Trophoblast cell (in vitro differentiated cells and primary cell): ENCODE results near the gene MDFIC2.
"Not testable (repeated sequence)": the region's sequence is repeated elsewhere in the genome, so short reads cannot be mapped to it uniquely, and the experiment has no call there.

Experiments
- DNase-seq, 2 donors: peaks; one replicate each; pipeline ENCODE4 v3.0.0-alpha.2; 2016
- H2AFZ ChIP-seq: 2 replicates; pipeline ENCODE4 v1.6.1; 2013; ENCODE audit warnings: low read length, moderate library complexity, mild to moderate bottlenecking; ENCODE audit not compliant: insufficient read depth, poor library complexity
- H2AK5ac ChIP-seq: 2 replicates; pipeline ENCODE4 v1.6.1; 2013; ENCODE audit warnings: mild to moderate bottlenecking, low read length
- H2BK120ac ChIP-seq: 2 replicates; pipeline ENCODE4 v1.6.1; 2013; ENCODE audit warnings: low read length, mild to moderate bottlenecking, moderate library complexity; ENCODE audit not compliant: insufficient read depth, poor library complexity
- H2BK12ac ChIP-seq: 2 replicates; pipeline ENCODE4 v1.6.1; 2013; ENCODE audit warnings: mild to moderate bottlenecking, low read length, moderate library complexity
- H2BK5ac ChIP-seq: 2 replicates; pipeline ENCODE4 v1.6.1; 2013; ENCODE audit warnings: low read length, low read depth, moderate library complexity, mild to moderate bottlenecking; ENCODE audit not compliant: poor library complexity
- H3K14ac ChIP-seq: 2 replicates; pipeline ENCODE4 v1.6.1; 2013; ENCODE audit warnings: mild to moderate bottlenecking, low read length
- H3K18ac ChIP-seq: 2 replicates; pipeline ENCODE4 v1.6.1; 2013; ENCODE audit warnings: mild to moderate bottlenecking, low read length
- H3K23ac ChIP-seq: 2 replicates; pipeline ENCODE4 v1.6.1; 2013; ENCODE audit warnings: low read length
- H3K27ac ChIP-seq: 2 replicates; pipeline ENCODE4 v1.5.1; 2013; ENCODE audit warnings: low read depth, mild to moderate bottlenecking, inconsistent platforms, low read length, moderate library complexity
- H3K27me3 ChIP-seq: 2 replicates; pipeline ENCODE4 v1.6.1; 2013; ENCODE audit warnings: inconsistent platforms, mild to moderate bottlenecking, low read length, moderate library complexity; ENCODE audit not compliant: insufficient read depth
- H3K36me3 ChIP-seq, 2 experiments: 1 replicate in 1 of 2; 2 replicates in 1 of 2; pipeline ENCODE4 v1.6.1; 2013; ENCODE audit warnings: low read length in 2 of 2, mild to moderate bottlenecking in 2 of 2, moderate library complexity in 1 of 2; ENCODE audit not compliant: insufficient read depth in 2 of 2, control insufficient read depth in 1 of 2
- H3K4ac ChIP-seq: 2 replicates; pipeline ENCODE4 v1.6.1; 2013; ENCODE audit warnings: low read depth, mild to moderate bottlenecking, low read length, moderate library complexity
- H3K4me1 ChIP-seq, 2 experiments: 1 replicate in 1 of 2; 2 replicates in 1 of 2; pipeline ENCODE4 v1.6.1; 2013; ENCODE audit warnings: low read length in 2 of 2, mild to moderate bottlenecking in 2 of 2, moderate library complexity in 1 of 2; ENCODE audit not compliant: insufficient read depth in 2 of 2, control insufficient read depth in 1 of 2
- H3K4me2 ChIP-seq: 2 replicates; pipeline ENCODE4 v1.6.1; 2013; ENCODE audit warnings: inconsistent platforms, mild to moderate bottlenecking, low read length, moderate library complexity
- H3K4me3 ChIP-seq: 2 replicates; pipeline ENCODE4 v1.5.1; 2013; ENCODE audit warnings: mild to moderate bottlenecking, low read depth, low read length, inconsistent platforms
- H3K79me1 ChIP-seq: one replicate; pipeline ENCODE4 v1.6.1; 2013; ENCODE audit warnings: low read length
- H3K79me2 ChIP-seq: 2 replicates; pipeline ENCODE4 v1.6.1; 2013; ENCODE audit warnings: low read length, mild to moderate bottlenecking; ENCODE audit not compliant: control insufficient read depth, insufficient read depth, poor library complexity
- H3K9ac ChIP-seq: 2 replicates; pipeline ENCODE4 v1.6.1; 2013; ENCODE audit warnings: mild to moderate bottlenecking, low read length
- H3K9me3 ChIP-seq: 2 replicates; pipeline ENCODE4 v1.6.1; 2013; ENCODE audit warnings: low read depth, mild to moderate bottlenecking, control low read depth, inconsistent platforms, low read length; ENCODE audit not compliant: insufficient read depth
- H4K12ac ChIP-seq: 2 replicates; pipeline ENCODE4 v1.6.1; 2013; ENCODE audit warnings: low read depth, mild to moderate bottlenecking, low read length, moderate library complexity
- H4K8ac ChIP-seq: 2 replicates; pipeline ENCODE4 v1.6.1; 2013; ENCODE audit warnings: low read depth, mild to moderate bottlenecking, low read length, moderate library complexity
- H4K91ac ChIP-seq: one replicate; pipeline ENCODE4 v1.6.1; 2013; ENCODE audit warnings: low read depth, mild to moderate bottlenecking, low read length, moderate library complexity
- WGBS: extraction: QIAGEN DNeasy Blood & Tissue Kit; methylation state at CpG from one replicate; pipeline ENCODE4 v1.1.7; 2013; ENCODE audit warnings: missing lambda C conversion rate; ENCODE audit not compliant: insufficient read length, insufficient coverage; ENCODE audit errors: extremely low coverage; 5-methylcytosine and 5-hydroxymethylcytosine counted together

Gene MDFIC2

GRCh38 chr3:70227437-70227836, 85.0 kb downstream of the MDFIC2 start:
- Histone ChIP-seq H3K36me3 (no peaks in the 10 kb centered on the region), H3K9ac (no peak overlapping the region), H3K23ac (no peak overlapping the region), H3K18ac (no peak overlapping the region), H3K4me3 (no peak overlapping the region), H4K8ac (no peak overlapping the region), H2AFZ (no peak overlapping the region), H3K9me3 (no peaks in the 10 kb centered on the region), H3K4ac (no peak overlapping the region), H3K79me2 (no peaks in the 10 kb centered on the region), H3K79me1 (no peaks in the 10 kb centered on the region), H2BK12ac (no peak overlapping the region), H2AK5ac (no peak overlapping the region), H3K14ac (no peak overlapping the region), H3K4me1 (no peaks in the 10 kb centered on the region), H2BK5ac (no peak overlapping the region), H2BK120ac (no peak overlapping the region), H3K27ac (no peak overlapping the region), H3K4me2 (no peak overlapping the region), H3K27me3 (no peaks in the 10 kb centered on the region), H4K12ac (no peak overlapping the region), H4K91ac (no peak overlapping the region)
- no peak for DNase-seq
- no CpG with 5 or more reads among the region's 3 CpGs for WGBS

- Histone ChIP-seq H4K12ac (no peak overlapping the region), H4K91ac (no peak overlapping the region), H4K8ac (no peak overlapping the region), H2BK12ac (no peak overlapping the region), H3K4me1 (no peaks in the 10 kb centered on the region), H3K79me2 (no peaks in the 10 kb centered on the region), H3K4me3 (no peak overlapping the region), H3K79me1 (no peaks in the 10 kb centered on the region), H3K23ac (no peak overlapping the region), H2AK5ac (no peak overlapping the region), H2BK120ac (no peak overlapping the region), H3K27ac (no peak overlapping the region), H3K14ac (no peak overlapping the region), H3K36me3 (no peaks in the 10 kb centered on the region), H2AFZ (no peak overlapping the region), H3K27me3 (no peaks in the 10 kb centered on the region), H3K9me3 (no peaks in the 10 kb centered on the region), H2BK5ac (no peak overlapping the region), H3K4me2 (no peak overlapping the region), H3K9ac (no peak overlapping the region), H3K4ac (no peak overlapping the region), H3K18ac (no peak overlapping the region)
- no CpG with 5 or more reads among the region's 3 CpGs for WGBS
- no peak for DNase-seq
Observed at GRCh38 chr3:70225146-70225545, 87.3 kb downstream of the MDFIC2 start.

GRCh38 chr3:70224337-70224736, 88.1 kb downstream of the MDFIC2 start:
- WGBS: no CpG with 5 or more reads among the region's 5 CpGs
- H4K91ac ChIP-seq: no peak overlapping the region
- H3K23ac ChIP-seq: no peak overlapping the region
- H3K79me1 ChIP-seq: no peaks in the 10 kb centered on the region
- no peaks in the 10 kb centered on the region for H3K9me3 ChIP-seq
- H2AK5ac ChIP-seq: no peak overlapping the region
- H3K4me2 ChIP-seq: no peak overlapping the region
- H3K18ac ChIP-seq: no peak overlapping the region
- H3K4ac ChIP-seq: no peak overlapping the region
- H3K9ac ChIP-seq: no peak overlapping the region
- no peak overlapping the region for H4K8ac ChIP-seq
- no peaks in the 10 kb centered on the region for H3K27me3 ChIP-seq
- H2BK120ac ChIP-seq: no peak overlapping the region
- H2AFZ ChIP-seq: no peak overlapping the region
- no peak overlapping the region for H2BK5ac ChIP-seq
- H3K27ac ChIP-seq: no peak overlapping the region
- H3K36me3 ChIP-seq: no peaks in the 10 kb centered on the region
- H3K4me3 ChIP-seq: no peak overlapping the region
- no peak overlapping the region for H2BK12ac ChIP-seq
- no peaks in the 10 kb centered on the region for H3K79me2 ChIP-seq
- no peak overlapping the region for H4K12ac ChIP-seq
- DNase-seq: no peak
- H3K4me1 ChIP-seq: no peaks in the 10 kb centered on the region
- no peak overlapping the region for H3K14ac ChIP-seq

- H4K12ac ChIP-seq: no peak overlapping the region
- H3K27ac ChIP-seq: no peak overlapping the region
- no peak overlapping the region for H3K4me2 ChIP-seq
- no peak overlapping the region for H2AFZ ChIP-seq
- H3K79me2 ChIP-seq: no peaks in the 10 kb centered on the region
- no peak overlapping the region for H3K14ac ChIP-seq
- no peak overlapping the region for H2BK5ac ChIP-seq
- no peak overlapping the region for H4K91ac ChIP-seq
- no peak overlapping the region for H3K18ac ChIP-seq
- no peak for DNase-seq
- WGBS: no CpG with 5 or more reads among the region's 3 CpGs
- no peaks in the 10 kb centered on the region for H3K9me3 ChIP-seq
- H3K4ac ChIP-seq: no peak overlapping the region
- no peak overlapping the region for H2BK12ac ChIP-seq
- H3K9ac ChIP-seq: no peak overlapping the region
- no peak overlapping the region for H3K4me3 ChIP-seq
- no peaks in the 10 kb centered on the region for H3K36me3 ChIP-seq
- H3K79me1 ChIP-seq: no peaks in the 10 kb centered on the region
- H3K23ac ChIP-seq: no peak overlapping the region
- H3K27me3 ChIP-seq: no peaks in the 10 kb centered on the region
- no peak overlapping the region for H2AK5ac ChIP-seq
- no peak overlapping the region for H2BK120ac ChIP-seq
- H3K4me1 ChIP-seq: no peaks in the 10 kb centered on the region
- no peak overlapping the region for H4K8ac ChIP-seq
Observed at GRCh38 chr3:70218471-70218870, 94.0 kb downstream of the MDFIC2 start.

GRCh38 chr3:70211274-70211673, 101.2 kb downstream of the MDFIC2 start:
- not testable (repeated sequence) for H3K79me1 ChIP-seq, H3K79me2 ChIP-seq, H3K18ac ChIP-seq, H2BK120ac ChIP-seq, DNase-seq, H3K4me2 ChIP-seq, H2AK5ac ChIP-seq, H3K4me1 ChIP-seq, H4K8ac ChIP-seq, H3K23ac ChIP-seq, H3K27ac ChIP-seq, H4K12ac ChIP-seq, H2BK5ac ChIP-seq, H2AFZ ChIP-seq, H3K14ac ChIP-seq, H3K4ac ChIP-seq, H3K4me3 ChIP-seq, H2BK12ac ChIP-seq, H3K9me3 ChIP-seq, H4K91ac ChIP-seq, H3K36me3 ChIP-seq, H3K9ac ChIP-seq, H3K27me3 ChIP-seq
